NCI-H524 (cell line): Measurements from ENCODE around the gene ZNF33A.
"Not testable (repeated sequence)": the region's sequence is repeated elsewhere in the genome, so short reads cannot be mapped to it uniquely, and the experiment has no call there.

ENCODE experiments used
- DNase-seq, 2 experiments: peaks; one replicate each; lab custom pipeline; 2025; lab: John Stamatoyannopoulos, UW

ZNF33A gene

GRCh38 chr10:38010119-38010903 lies at the start of gene ZNF33A:
Gene ZNF33A, plus strand, starts transcription at chr10:38010675. Its CDS starts 1,667 bp downstream, at chr10:38012342.
- peak; percentile 69 to 82 for DNase-seq

DNA sequence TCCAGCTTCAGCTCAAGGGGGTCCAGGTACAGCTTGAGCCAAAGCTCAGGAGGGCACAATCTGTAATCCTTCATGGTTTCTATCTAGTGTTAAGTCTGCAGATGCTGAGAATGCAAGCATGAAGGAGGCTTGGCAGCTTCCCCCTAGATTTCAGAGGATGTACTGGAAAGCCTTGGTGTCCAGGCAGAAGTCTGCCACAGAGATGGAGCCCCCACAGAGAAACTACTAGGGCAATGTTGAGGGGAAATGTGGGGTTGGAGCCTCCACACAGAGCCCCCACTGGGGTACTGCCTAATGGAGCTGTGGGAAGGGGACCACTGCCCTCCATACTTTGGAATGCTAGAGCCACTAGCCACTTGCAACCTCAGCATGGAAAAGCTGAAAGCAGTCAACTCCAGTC lies 45.5 kb upstream of the ZNF33A start:
- DNase-seq, result no peak

- no peak for DNase-seq
Observed at GRCh38 chr10:37972396-37972795, 38.1 kb upstream of the ZNF33A start.

GRCh38 chr10:37975401-37975991 lies 35.0 kb upstream of the ZNF33A start:
- peak in 1 of 2 experiments; percentile 4 for DNase-seq

GRCh38 chr10:37976091-37976879 lies 34.2 kb upstream of the ZNF33A start, which contains the start of gene ZNF25:
Gene ZNF25, minus strand, starts transcription at chr10:37976647. Its CDS starts 4,925 bp downstream, at chr10:37971722.
- peak; percentile 91 to 93 for DNase-seq

- no peak for DNase-seq
Observed at GRCh38 chr10:37976880-37977203, 33.6 kb upstream of the ZNF33A start.

DNA sequence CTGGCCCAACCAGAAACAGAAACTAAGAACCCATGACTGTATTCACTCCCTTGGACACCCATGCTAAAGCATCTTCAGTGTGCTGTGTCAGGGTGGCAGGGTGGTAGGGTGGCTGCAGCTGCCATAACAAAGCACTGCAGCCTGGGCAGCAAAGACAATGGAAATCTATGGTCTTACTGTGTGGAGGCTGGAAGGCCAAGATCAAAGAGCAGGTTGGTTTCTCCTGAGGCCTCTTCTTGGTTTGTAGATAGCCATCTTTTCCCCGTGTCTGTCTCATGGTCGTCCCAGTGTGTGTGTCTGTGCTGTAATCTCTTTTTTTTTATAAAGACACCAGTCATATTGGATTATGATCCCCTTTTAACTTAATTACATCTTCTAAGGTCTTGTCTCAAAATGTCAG lies 18.8 kb upstream of the ZNF33A start:
- DNase-seq, result no peak

GRCh38 chr10:37992083-37992482 lies 18.4 kb upstream of the ZNF33A start:
- DNase-seq, result no peak

DNA sequence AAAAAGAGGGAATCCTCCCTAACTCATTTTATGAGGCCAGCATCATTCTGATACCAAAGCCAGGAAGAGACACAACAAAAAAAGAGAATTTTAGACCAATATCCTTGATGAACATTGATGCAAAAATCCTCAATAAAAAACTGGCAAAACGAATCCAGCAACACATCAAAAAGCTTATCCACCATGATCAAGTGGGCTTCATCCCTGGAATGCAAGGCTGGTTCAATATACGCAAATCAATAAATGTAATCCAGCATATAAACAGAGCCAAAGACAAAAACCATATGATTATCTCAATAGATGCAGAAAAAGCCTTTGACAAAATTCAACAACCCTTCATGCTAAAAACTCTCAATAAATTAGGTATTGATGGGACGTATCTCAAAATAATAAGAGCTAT lies 11.6 kb upstream of the ZNF33A start:
- not testable (repeated sequence) for DNase-seq

DNA sequence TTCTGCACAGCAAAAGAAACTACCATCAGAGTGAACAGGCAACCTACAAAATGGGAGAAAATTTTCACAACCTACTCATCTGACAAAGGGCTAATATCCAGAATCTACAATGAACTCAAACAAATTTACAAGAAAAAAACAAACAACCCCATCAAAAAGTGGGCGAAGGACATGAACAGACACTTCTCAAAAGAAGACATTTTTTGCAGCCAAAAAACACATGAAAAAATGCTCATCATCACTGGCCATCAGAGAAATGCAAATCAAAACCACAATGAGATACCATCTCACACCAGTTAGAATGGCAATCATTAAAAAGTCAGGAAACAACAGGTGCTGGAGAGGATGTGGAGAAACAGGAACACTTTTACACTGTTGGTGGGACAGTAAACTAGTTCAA lies 10.0 kb upstream of the ZNF33A start:
- not testable (repeated sequence) for DNase-seq

- DNase-seq, result no peak
Observed at GRCh38 chr10:38003026-38003425, 7.4 kb upstream of the ZNF33A start.

- no peak for DNase-seq
Observed at GRCh38 chr10:38003588-38003987, 6.9 kb upstream of the ZNF33A start.

- no peak for DNase-seq
Observed at GRCh38 chr10:38007551-38007950, 2.9 kb upstream of the ZNF33A start.

- DNase-seq, result no peak
Observed at GRCh38 chr10:38007991-38008390, 2.5 kb upstream of the ZNF33A start.

GRCh38 chr10:38016354-38016753 lies 5.9 kb downstream of the ZNF33A start:
- no peak for DNase-seq

- not testable (repeated sequence) for DNase-seq
Observed at GRCh38 chr10:38019124-38019523, 8.6 kb downstream of the ZNF33A start.

GRCh38 chr10:38025283-38025682 lies 14.8 kb downstream of the ZNF33A start:
- no peak for DNase-seq

DNA sequence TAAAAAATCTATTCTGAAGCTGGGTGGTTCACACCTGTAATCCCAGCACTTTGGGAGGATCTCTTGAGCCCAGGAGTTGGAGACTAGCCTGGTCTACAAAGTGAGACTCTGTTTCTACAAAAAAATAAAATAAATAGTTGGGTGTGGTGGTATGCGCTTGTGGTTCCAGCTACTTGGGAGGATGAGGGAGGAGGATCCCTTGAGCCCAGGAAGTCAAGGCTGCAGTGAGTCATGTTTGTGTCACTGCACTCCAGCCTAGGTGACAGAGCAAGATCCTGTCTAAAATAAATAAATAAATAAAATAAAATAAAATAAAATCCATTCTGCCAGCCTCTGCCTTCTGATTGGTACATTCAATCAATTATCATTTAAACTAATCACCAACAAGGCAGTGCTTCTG lies 17.5 kb downstream of the ZNF33A start:
- DNase-seq, result no peak

DNA sequence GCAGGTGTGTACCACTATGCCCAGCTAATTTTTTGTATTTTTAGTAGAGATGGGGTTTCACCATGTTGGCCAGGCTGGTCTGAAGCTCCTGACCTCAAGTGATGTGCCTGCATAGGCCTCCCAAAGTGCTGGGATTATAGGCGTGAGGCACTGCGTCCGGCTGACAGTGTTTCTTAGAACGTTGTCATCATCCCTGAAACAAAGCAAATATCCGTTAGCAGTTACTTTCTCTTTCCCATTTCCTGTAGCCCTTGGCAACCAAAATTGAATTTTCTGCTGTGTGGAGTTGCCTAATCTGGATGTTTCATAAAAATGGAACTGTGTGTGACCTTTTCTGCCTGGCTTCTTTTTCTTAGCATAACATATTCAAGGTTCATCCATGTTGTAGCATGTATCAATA lies 22.4 kb downstream of the ZNF33A start:
- DNase-seq, result no peak

DNA sequence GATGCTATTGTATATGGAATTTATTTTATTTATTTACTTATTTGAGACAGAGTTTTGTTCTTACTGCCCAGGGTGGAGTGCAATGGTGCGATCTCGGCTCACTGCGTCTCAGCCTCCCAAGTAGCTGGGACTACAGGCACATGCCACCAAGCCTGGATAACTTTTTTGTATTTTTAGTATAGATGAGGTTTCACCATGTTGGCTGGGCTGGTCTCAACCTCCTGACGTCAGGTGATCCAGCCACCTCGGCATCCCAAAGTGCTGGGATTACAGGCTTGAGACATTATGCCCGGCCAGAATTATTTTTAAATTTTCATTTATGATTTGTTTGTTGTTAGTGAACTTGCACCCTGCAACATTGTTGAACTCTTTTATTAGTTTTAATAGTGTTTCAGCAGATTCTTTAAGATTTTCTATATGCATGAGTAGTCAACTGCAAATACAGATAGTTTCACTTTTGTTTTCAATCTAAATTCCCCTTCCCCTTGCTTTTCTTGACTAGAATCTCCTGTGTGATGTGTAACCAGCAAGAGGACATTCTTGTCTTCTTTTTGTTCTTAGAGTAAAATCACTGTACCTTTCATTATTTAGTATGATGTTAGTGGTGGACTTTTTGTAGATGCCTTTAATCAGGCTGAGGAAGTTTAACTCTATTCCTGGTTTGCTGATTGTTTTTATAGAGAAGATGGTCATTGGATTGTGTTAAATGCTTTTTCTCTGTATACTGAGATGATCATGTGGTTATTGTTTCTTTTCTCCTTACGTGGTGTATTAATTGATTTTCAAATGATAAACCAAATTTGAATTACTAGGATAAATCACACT lies 27.8 kb downstream of the ZNF33A start:
- DNase-seq, result no peak

DNA sequence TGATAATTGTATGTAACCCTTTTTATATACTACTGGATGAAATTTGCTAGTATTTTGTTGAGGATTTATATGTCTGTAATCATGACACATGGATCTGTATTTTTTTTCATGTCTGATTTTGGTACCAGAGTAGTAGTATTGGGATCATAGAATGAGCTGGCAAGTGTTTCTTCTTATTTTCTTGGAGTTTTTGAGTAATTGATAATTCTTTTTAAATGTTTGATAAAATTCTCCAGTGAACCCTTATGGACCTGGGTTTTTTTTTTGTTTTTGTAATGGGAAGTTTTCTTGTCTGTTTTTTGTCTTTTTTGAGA lies 28.4 kb downstream of the ZNF33A start:
- no peak for DNase-seq

GRCh38 chr10:38043516-38043915 lies 33.0 kb downstream of the ZNF33A start:
- no peak for DNase-seq
